Neural progenitor cell (in vitro differentiated cells): ENCODE measurements around the gene IRF1.

Experiments
- EZH2phosphoT487 ChIP-seq: fragments of 200-600 bp; sonication (generic); IDR thresholded peaks from 2 replicates; pipeline ENCODE4 v1.6.1; 2017; ENCODE audit warnings: antibody characterized with exemption
- TF ChIP-seq, protein P1 (sequence below): fragments of 200-600 bp; sonication (generic); IDR thresholded peaks from 2 replicates; pipeline ENCODE4 v1.5.1; 2017; ENCODE audit warnings: antibody characterized with exemption, mild to moderate bottlenecking

DNA sequence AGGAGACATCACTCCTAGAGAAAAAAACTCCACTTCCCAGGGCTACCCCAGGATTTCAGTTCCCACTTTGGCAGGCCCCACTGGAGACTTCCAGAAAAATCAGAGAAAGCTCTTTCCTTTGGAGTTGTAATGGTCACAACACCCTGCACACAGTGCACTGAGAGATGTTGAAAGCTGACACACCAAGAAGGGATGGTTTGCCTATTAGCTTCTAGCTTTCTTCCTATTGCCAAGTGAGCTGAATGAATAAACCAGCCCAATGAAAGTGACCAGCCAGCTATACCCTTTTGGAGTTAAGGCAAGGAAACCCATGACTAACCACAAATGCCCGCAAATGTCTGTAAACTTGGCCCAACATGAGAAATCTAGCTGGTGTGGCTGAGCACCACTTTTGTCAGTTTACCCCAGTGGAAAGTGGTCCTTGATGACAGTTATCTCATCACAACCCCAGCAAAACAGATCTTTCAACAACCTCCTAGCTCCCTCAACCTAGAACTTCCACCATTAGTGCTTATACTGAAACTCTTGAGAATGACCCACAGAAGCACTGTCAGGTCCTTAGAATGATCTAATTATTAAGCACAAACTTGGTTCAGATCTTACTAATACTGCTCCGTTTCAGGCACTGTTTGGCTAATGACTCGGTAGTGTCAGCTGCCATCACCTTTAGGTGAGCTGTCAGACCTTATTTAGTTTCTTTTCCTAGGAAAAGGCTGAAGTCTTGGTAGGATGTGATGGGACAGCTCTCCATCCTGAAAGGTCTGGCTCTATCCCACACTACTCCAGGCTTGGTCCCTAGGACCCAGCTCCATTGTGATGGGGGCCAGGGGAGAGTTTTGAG, 11.2 kb downstream of the IRF1 start:
- TF ChIP-seq EZH2phosphoT487 = no peak
- TF ChIP-seq, protein P1, sequence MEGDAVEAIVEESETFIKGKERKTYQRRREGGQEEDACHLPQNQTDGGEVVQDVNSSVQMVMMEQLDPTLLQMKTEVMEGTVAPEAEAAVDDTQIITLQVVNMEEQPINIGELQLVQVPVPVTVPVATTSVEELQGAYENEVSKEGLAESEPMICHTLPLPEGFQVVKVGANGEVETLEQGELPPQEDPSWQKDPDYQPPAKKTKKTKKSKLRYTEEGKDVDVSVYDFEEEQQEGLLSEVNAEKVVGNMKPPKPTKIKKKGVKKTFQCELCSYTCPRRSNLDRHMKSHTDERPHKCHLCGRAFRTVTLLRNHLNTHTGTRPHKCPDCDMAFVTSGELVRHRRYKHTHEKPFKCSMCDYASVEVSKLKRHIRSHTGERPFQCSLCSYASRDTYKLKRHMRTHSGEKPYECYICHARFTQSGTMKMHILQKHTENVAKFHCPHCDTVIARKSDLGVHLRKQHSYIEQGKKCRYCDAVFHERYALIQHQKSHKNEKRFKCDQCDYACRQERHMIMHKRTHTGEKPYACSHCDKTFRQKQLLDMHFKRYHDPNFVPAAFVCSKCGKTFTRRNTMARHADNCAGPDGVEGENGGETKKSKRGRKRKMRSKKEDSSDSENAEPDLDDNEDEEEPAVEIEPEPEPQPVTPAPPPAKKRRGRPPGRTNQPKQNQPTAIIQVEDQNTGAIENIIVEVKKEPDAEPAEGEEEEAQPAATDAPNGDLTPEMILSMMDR = no peak
